ENCODE results near the gene PVRIG. TPM values are rescaled to one million over a fixed set of nuclear protein-coding genes. Genes with fewer than 3 reads are reported as not detected.
"Not testable (repeated sequence)": the region's sequence is repeated elsewhere in the genome, so short reads cannot be mapped to it uniquely, and the experiment has no call there.

The PVRIG gene
- total RNA-seq (1 to 10 TPM; 3.0 to 3.3 TPM), polyA plus RNA-seq (ENCODE audit: insufficient read depth, low read depth, low replicate concordance) (2.6 TPM)
- long read RNA-seq, donor 1: 0 reads
- long read RNA-seq, donor 2: 0 reads

- intact Hi-C loops (cut with DNase I; ENCODE audit: low total_unique reads); H3K4me1 ChIP-seq; H3K27ac ChIP-seq; H3K4me3 ChIP-seq; H3K9me3 ChIP-seq; H3K27me3 ChIP-seq; H3K36me3 ChIP-seq (ENCODE audit: low read depth, missing control alignments); DNase-seq: not testable (repeated sequence)
- 90 to 100% methylated on average over 2 to 21 of the region's 27 CpGs for WGBS, 2 donors
Observed at GRCh38 chr7:100219801-100220585, at the start of gene PVRIG. Gene PVRIG (plus strand): TSS chr7:100219949. CDS start chr7:100219971, 22 bp downstream.

GRCh38 chr7:100170101-100170897 lies 49.5 kb upstream of the PVRIG start:
- Histone ChIP-seq H3K36me3 (ENCODE audit: low read depth, missing control alignments) (no peaks in the 10 kb centered on the region), H3K27me3 (no peaks in the 10 kb centered on the region), H3K4me1 (peaks cover 15% of the 10 kb centered on the region), H3K27ac (no peak overlapping the region), H3K4me3 (no peak overlapping the region), H3K9me3 (no peaks in the 10 kb centered on the region)
- no peak for TF ChIP-seq CTCF (IDR thresholded peaks at IDR 0.05)
- TF ChIP-seq POLR2A (IDR thresholded peaks at IDR 0.05): no peak
- intact Hi-C loops (cut with DNase I; ENCODE audit: low total_unique reads): no loop called here
- 64 to 69% methylated on average over 11 of the region's 11 CpGs for WGBS, 2 donors
- DNase-seq: no peak

- intact Hi-C loops (cut with DNase I; ENCODE audit: low total_unique reads): no loop called here
- H3K36me3 ChIP-seq (ENCODE audit: low read depth, missing control alignments): no peaks in the 10 kb centered on the region
Observed at GRCh38 chr7:100171087-100171681, 48.6 kb upstream of the PVRIG start.

GRCh38 chr7:100171840-100172239 lies 47.9 kb upstream of the PVRIG start:
- Histone ChIP-seq H3K27me3 (no peaks in the 10 kb centered on the region), H3K9me3 (no peaks in the 10 kb centered on the region), H3K4me1 (peaks cover 15% of the 10 kb centered on the region), H3K27ac (no peak overlapping the region), H3K4me3 (peak overlapping the region; percentile 51 to 56), H3K36me3 (ENCODE audit: low read depth, missing control alignments) (no peaks in the 10 kb centered on the region)
- intact Hi-C loops (cut with DNase I; ENCODE audit: low total_unique reads): no loop called here
- TF ChIP-seq CTCF (IDR thresholded peaks at IDR 0.05) (no peak), POLR2A (IDR thresholded peaks at IDR 0.05) (no peak)
- 39 to 48% methylated on average over 11 to 19 of the region's 22 CpGs for WGBS, 2 donors
- no peak for DNase-seq

More at GRCh38 chr7:100171087-100171681, 48.6 kb upstream of the PVRIG start:
- Histone ChIP-seq H3K27ac (no peak overlapping the region), H3K9me3 (no peaks in the 10 kb centered on the region), H3K4me1 (peaks cover 15% of the 10 kb centered on the region), H3K27me3 (no peaks in the 10 kb centered on the region), H3K4me3 (peak overlapping the region; percentile 51 to 56)
- WGBS, 2 donors: 14 to 43% methylated on average over 6 to 19 of the region's 61 CpGs
- peak; percentile 33 for DNase-seq
- TF ChIP-seq POLR2A (IDR thresholded peaks at IDR 0.05) (no peak), CTCF (IDR thresholded peaks at IDR 0.05) (no peak)

Measured in testis (tissue), 5 donors.